Gastrocnemius medialis (tissue), 4 donors: Measurements from ENCODE around the gene ADGRL3.

Source experiments
- POLR2A ChIP-seq, 2 donors: fragments of 450-650 bp; IDR thresholded peaks; one replicate each; pipeline ENCODE4 v1.6.1; 2017; ENCODE audit warnings: antibody characterized with exemption in 2 of 2, mild to moderate bottlenecking in 2 of 2, moderate library complexity in 2 of 2
- TF ChIP-seq, protein P1 (sequence below), 5 experiments: fragments of 450-650 bp in 3 of 5; fragments of 200-600 bp in 2 of 5; sonication (generic) in 2 of 5; IDR thresholded peaks in 4 of 5; conservative IDR thresholded peaks in 1 of 5; 1 replicate in 4 of 5; 2 replicates in 1 of 5; pipeline ENCODE4 v1.5.1; 2016 to 2019; ENCODE audit warnings: antibody characterized with exemption in 5 of 5, mild to moderate bottlenecking in 3 of 5, moderate library complexity in 3 of 5

DNA sequence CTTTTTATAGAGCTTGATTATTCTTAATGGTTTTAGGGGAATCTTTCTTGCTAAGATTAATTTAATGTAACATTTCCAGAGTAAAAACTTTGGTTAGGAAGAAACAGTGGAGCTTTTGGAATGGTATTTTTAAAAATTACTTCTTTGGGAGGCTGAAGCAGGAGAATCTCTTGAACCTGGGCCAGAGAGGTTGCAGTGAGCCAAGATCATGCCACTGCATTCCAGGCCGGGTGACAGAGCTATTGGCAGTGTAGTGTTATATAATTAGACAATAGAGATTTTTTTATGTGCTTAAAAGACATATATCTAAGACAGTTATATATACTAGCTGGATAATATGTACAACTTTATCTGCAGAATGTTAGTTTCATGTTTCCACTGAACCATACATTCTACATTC is 585.6 kb downstream of the ADGRL3 start:
- TF ChIP-seq, protein P1, sequence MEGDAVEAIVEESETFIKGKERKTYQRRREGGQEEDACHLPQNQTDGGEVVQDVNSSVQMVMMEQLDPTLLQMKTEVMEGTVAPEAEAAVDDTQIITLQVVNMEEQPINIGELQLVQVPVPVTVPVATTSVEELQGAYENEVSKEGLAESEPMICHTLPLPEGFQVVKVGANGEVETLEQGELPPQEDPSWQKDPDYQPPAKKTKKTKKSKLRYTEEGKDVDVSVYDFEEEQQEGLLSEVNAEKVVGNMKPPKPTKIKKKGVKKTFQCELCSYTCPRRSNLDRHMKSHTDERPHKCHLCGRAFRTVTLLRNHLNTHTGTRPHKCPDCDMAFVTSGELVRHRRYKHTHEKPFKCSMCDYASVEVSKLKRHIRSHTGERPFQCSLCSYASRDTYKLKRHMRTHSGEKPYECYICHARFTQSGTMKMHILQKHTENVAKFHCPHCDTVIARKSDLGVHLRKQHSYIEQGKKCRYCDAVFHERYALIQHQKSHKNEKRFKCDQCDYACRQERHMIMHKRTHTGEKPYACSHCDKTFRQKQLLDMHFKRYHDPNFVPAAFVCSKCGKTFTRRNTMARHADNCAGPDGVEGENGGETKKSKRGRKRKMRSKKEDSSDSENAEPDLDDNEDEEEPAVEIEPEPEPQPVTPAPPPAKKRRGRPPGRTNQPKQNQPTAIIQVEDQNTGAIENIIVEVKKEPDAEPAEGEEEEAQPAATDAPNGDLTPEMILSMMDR (IDR thresholded peaks at IDR 0.05 in 4 of 5, conservative IDR thresholded peaks at IDR 0.05 in 1 of 5): no peak
- TF ChIP-seq POLR2A (IDR thresholded peaks at IDR 0.05): no peak
